HG03103 (cell line): ENCODE measurements around the gene FLOT1.
"Not testable (repeated sequence)": the region's sequence is repeated elsewhere in the genome, so short reads cannot be mapped to it uniquely, and the experiment has no call there.

ENCODE experiments used
- ATAC-seq: cut with Tn5 transposase; IDR thresholded peaks from one replicate; pipeline ENCODE4 v1.9.1; 2021; ENCODE audit warnings: low read depth; ENCODE audit not compliant: unreplicated experiment

The FLOT1 gene

GRCh38 chr6:30723843-30724741 is 18.4 kb downstream of the FLOT1 start:
- ATAC-seq, result not testable (repeated sequence)

DNA sequence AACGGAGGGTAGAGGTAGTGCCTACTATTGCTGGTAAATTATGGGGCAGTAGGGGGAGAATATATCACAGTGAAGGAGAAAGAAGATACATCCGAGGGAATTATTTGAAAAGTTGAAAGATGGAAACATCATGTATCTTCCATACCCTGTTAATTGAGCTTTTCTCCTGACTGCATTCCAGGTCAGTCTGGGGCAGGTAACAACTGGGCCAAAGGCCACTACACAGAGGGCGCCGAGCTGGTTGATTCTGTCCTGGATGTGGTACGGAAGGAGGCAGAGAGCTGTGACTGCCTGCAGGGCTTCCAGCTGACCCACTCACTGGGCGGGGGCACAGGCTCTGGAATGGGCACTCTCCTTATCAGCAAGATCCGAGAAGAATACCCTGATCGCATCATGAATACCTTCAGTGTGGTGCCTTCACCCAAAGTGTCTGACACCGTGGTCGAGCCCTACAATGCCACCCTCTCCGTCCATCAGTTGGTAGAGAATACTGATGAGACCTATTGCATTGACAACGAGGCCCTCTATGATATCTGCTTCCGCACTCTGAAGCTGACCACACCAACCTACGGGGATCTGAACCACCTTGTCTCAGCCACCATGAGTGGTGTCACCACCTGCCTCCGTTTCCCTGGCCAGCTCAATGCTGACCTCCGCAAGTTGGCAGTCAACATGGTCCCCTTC is 19.2 kb downstream of the FLOT1 start:
- ATAC-seq, result not testable (repeated sequence)

DNA sequence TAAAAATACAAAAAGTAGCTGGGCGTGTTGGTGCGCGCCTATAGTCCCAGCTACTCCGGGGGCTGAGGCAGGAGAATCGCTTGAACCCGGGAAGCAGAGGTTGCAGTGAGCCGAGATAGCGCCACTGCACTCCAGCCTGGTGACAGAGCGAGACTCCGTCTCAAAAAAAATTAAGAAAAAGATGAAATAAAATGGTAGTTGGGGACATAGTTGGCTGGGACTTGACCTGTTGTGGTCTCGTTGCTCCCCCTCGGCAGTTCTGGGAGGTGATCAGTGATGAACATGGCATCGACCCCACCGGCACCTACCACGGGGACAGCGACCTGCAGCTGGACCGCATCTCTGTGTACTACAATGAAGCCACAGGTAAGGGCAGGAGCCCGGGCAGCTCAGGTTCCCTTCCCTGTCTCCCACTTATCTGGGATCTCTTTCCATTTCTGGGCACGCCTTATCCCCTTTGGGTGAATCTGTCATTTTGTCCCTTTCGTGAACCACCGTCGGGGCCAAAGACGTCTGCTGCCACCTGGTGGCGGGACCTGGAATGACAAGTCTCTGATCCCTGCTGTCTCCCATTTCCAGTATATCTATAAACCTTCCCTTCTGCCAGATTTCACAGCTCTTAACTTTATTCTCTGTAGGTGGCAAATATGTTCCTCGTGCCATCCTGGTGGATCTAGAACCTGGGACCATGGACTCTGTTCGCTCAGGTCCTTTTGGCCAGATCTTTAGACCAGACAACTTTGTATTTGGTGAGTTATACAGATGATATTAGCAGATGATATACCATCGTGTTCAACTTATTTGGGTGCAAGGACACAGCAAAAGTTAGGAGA is 20.0 kb downstream of the FLOT1 start:
- ATAC-seq, result no peak

DNA sequence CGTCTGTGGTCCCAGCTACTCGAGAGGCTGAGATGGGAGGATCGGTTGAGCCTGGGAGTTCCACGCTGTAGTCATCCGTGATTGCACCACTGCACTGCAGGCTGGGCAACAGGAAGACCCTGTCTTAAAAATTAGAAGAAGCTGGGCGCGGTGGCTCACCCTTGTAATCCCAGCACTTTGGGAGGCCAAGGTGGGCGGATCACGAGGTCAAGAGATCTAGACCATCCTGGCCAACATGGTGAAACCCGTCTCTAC is 20.5 kb downstream of the FLOT1 start:
- ATAC-seq, result not testable (repeated sequence)

- ATAC-seq, result peak; percentile 27
Measured at GRCh38 chr6:30721198-30722024, 21.1 kb downstream of the FLOT1 start.

DNA sequence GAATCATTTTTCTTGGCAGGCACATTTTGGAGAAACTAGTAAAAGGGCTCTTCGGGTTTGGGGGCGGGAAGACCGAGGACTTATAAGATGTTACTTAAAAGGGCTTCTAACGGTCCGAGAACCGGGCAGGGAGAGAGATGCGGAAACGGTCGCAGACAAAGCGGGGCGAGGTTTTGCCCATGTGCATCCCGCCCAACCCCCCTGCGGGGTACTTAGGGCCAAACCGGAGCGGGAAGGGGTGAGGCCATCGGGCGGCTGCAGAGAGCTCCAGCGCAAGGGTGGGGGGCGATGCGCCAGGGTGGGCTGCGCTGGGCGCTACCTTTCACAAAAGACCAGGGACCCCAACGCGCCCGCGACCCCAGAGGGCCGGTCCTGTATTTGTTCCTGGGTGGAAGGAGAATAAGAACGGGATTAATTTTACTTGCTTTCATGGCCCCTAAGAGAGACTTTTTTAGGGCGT is 21.7 kb downstream of the FLOT1 start:
- no peak for ATAC-seq

GRCh38 chr6:30719791-30720737 is 22.4 kb downstream of the FLOT1 start, which contains the start of gene TUBB:
TSS of gene TUBB (plus strand) at chr6:30720352. CDS start at chr6:30720507, 155 bp downstream.
- ATAC-seq, result peak; percentile 37

DNA sequence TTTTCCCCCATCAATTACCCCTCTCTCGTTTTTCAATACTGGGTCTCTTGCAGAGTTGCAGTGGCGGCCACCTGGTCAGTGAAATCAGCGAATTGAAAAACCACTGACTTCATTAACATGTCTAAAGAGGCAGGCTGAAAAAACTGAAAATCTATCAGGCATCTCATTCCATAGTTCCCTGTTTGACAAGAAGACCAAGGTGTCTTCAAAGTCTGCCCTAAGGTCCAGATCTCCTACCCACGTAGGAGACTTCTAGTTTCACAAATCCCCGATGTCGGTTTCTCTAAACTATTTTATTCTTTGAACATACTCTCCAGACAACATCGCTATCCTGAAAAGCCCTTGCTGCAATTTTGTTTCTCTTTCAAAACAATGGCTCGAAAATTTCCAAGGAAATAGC is 23.1 kb downstream of the FLOT1 start:
- no peak for ATAC-seq

DNA sequence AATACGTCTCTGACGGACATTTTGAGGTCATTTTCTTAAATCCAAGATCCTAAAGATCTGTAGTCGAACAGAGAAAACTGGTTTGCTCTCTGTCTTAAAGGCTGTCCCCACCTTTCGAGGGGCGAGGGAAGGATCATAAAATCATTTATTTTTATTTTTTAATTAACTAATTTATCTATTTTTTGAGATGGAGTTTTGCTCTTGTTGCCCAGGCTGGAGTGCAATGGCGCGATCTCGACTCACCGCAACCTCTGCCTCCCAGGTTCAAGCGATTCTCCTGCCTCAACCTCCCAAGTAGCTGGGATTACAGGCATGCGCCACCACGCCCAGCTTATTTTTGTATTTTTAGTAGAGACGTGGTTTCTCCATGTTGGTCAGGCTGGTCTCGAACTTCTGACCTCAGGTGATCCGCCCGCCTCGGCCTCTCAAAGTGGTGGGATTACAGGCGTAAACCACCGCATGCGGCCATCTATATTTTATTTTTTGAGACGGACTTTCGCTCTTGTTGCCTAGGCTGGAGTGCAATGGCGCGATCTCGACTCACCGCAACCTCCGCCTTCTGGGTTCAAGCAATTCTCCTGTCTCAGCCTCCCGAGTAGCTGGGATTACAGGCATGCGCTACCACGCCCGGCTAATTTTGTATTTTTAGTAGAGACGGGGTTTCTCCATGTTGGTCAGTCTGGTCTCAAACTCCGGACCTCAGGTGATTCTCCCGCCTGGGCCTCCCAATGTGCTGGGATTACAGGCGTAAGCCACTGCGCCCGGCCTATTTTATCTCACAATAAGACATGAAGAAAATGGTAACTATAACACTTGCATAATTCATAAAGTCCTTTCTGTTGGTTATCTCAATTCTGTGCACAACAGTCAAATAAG is 24.4 kb downstream of the FLOT1 start:
- not testable (repeated sequence) for ATAC-seq

DNA sequence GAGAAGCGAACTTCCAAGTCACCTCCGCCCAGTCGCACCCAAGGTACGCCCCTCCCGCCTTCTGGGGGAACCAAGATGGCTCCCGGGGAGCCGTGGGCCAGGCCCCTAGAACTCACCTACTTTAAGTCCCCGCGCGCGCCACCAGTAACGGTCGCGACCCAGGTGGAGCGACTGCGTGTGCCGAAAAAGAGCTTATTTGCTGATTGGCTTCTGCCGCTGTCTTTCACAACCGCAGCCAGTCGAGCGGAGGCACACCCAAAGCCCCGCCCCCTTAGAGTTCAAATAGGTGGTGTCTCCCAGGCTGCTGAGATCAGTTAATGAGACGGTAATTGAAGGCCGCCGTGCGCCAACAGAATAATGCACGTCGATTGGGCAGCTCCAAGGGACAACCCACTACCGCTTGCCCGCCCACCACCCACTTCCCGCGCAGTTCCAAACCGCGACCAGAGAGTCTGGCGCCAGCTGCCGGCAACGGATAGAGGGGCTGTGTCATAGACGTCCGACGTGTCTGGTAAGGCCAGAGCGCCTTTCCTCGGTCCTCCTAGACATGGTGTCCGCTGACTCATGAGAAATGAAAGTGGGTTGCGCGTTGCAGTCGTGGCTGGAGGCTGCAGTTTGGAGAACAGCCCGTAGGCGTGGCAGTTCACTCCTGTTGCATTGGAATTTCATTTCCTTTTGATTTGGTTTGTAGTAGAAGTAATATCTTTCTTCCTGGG is 25.2 kb downstream of the FLOT1 start, which contains the start of gene MDC1:
Gene MDC1 (minus strand): TSS at position 153 of the 716 bp plus-strand sequence. CDS start 2,106 bp downstream, outside the sequence.
- peak; percentile 57 for ATAC-seq

DNA sequence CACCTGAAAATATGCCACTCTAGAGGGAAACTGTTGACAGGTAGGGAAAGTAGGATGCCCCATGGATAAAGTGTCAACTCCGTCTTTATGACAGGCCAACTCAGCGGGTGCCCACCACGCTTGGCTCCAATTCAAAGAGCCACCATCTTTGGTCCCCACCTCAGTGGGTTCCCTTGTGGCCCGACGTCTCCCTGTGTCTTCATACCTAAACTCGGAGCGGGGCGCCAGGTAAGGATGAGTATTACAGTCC is 25.7 kb downstream of the FLOT1 start:
- no peak for ATAC-seq

DNA sequence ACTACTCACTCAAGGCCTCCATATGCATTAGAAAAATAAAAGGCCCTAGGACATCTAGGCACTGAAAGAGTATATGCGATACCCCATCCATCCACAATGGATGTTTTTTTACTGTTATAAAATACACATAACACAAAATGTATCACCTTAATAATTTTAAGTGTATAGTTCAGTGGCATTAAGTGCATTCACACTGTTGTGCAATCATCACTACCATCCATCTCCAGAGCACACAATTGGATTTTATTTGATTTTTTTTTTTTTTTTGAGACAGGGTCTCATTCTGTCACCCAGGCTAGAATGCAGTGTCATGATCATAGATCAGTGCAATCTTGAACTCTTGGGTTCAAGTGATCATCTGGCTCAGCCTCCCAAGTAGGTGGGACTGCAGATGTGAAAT is 28.2 kb downstream of the FLOT1 start:
- no peak for ATAC-seq

DNA sequence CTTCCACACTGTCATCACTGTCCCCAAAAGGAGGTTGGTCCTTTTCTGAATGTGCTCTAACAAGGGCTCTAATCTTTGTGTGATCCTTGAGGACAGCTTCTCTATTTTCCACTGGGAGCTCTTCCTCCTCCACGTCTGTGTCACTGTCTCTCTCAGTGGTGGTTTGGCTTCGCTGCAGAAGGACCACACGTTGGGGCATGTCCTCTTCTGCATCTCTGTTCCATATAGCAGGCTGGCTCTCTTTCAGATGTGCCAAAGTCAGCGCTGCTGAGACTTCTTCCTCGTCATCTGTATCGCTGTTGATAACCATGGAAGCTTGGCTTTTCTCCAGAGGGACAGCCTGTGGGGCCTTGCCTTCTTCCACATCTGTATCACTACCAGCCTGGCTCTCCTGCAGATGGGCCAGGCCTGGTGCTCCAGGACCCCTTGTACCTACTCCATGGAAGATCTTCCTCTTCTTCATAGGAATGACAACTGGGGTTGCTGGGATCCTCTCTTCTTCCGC is 30.0 kb downstream of the FLOT1 start:
- ATAC-seq, result no peak

- ATAC-seq, result no peak
Measured at GRCh38 chr6:30711758-30712380, 30.6 kb downstream of the FLOT1 start.

GRCh38 chr6:30709101-30709868 is 33.2 kb downstream of the FLOT1 start:
- no peak for ATAC-seq

DNA sequence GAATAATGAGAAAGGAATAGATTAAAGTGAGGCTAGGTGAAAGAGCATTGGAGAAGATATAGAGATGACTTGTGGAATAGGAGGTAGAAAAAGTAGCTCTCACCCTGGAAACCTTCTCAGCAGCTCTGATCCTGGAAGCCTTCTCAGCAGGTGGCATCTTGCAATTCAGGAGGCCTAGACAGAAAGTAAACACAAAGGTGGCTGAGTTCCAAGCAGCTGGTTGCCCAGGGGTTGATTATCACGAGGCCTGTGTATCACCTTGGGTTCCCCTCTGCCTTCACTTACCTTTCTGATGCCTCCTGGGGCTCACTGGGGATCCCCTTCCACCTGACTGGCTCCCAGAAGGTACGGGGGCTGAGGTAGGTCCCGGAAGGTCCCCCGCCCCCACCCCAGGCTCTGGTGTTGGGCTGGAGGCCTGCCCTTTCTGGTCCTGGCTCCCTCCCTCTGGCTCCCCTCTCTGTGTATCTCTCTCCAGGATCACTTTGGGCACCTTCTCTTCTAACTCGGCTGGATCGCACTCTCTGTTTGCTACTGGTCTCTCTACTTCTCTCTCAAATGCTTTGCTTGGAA is 35.1 kb downstream of the FLOT1 start:
- no peak for ATAC-seq
